Activated CD4-positive, alpha-beta T cell treated with anti-CD3 and anti-CD28 coated beads for 24 hours (primary cell): Measurements from ENCODE around the gene TAL2.

Experiments
- DNase-seq, 2 donors: peaks; one replicate each; pipeline ENCODE4 v3.0.0-alpha.2; 2020; ENCODE audit warnings: low read depth in 2 of 2

The TAL2 gene

DNA sequence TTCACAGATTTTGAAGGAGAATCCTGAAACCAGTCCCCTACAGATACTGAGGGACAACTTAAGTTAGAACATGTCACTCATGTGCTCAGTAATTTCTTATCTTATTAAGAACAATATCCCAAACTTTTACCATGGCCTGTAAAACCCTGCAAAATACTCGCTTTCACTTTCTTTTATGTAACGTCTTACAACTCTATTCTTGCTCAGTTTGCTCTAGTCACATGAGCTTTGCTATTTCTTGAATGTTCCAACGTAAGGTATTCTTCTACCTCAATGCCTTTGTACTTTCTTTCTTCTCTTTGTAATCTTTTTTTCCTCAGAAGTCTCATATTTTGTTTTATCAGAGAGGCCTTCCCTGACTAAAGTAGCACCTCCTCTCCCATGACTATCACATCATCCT lies 46.1 kb downstream of the TAL2 start:
- no peak for DNase-seq

- no peak for DNase-seq
Observed at GRCh38 chr9:105710638-105711037, 48.4 kb downstream of the TAL2 start.

DNA sequence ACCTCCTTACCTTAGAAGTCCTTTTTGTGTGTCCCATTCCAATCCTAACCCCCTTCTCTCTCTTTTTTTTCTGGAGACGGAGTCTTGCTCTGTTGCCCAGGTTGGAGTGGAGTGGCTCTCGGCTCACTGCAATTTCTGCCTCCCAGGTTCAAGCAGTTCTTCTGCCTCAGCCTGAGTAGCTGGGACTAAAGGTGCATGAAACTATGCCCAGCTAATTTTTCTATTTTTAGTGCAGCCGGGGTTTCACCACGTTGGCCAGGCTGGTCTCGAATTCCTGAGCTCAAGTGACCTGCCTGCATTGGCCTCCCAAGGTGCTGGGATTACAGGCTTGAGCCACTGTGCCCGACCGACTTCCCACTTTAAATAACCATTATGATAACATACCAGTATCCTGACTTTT lies 49.6 kb downstream of the TAL2 start:
- no peak for DNase-seq

DNA sequence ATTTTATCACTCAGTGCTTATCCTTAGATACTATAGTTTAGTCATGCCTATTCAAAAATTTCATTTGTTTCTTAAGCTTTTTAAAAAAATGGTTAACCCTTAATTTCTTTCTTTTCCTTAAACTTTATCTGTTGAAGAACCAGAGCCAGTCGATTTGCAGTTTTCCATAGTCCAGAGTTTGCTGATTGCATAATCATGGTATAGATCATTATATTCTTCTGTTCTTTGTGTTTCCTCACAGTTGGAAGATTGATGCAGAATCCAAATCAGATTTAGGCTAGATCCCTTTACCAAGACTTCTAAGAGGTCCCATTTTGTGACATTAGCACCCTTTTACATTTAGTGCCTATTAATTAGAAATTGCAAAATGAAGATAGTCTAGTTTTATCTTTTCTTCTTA lies 50.0 kb downstream of the TAL2 start:
- no peak for DNase-seq
